Heart left ventricle (tissue), 13 donors: Measurements from ENCODE around the gene ING1.

Experiments
- CTCF ChIP-seq, 12 donors: fragments of 200-600 bp; sonication (generic) in 4 of 12; IDR thresholded peaks; one replicate each; pipeline versions ENCODE4 v1.5.0 to v1.8.0; 2018 to 2022; ENCODE audit warnings: antibody characterized with exemption in 12 of 12, mild to moderate bottlenecking in 5 of 12
- POLR2A ChIP-seq, 2 donors: fragments of 450-650 bp; IDR thresholded peaks; one replicate each; pipeline ENCODE4 v1.6.1; 2017; ENCODE audit warnings: antibody characterized with exemption in 2 of 2, mild to moderate bottlenecking in 2 of 2, moderate library complexity in 2 of 2
- donor health status: ischemic (EF 13 %, LVEDD 7.1; RV severe dilation, severe dysfunction).
- donor health status: DM: no; HTN: yes; CAD: no.
- donor health status: DM: no; HTN: no; CAD: no.
- donor health status: ischemic (EF 25% LVEDD 6.9; RV normal size, moderate dysfunction).
- donor health status: ischemic (EF 25% LVEDD 5.7; RV mildly dilated, moderate dysfunction).
- donor health status: ischemic (EF 35%, LVEDD 5.7; RV mildly dilated, moderate dysfunction).
- donor health status: nonischemic (EF 11% LVEDD 7.7; RV severe dilation, severe dysfunction).
- donor health status: DM: yes; HTN: yes; CAD: no.
- donor health status: PGD.
- donor health status: ischemic (EF 29% LVEDD 5.4; RV normal size, mild dysfunction).
- donor health status: nonischemic (EF 23%, LVEDD 6.1; RV moderate dilation, normal function).

DNA sequence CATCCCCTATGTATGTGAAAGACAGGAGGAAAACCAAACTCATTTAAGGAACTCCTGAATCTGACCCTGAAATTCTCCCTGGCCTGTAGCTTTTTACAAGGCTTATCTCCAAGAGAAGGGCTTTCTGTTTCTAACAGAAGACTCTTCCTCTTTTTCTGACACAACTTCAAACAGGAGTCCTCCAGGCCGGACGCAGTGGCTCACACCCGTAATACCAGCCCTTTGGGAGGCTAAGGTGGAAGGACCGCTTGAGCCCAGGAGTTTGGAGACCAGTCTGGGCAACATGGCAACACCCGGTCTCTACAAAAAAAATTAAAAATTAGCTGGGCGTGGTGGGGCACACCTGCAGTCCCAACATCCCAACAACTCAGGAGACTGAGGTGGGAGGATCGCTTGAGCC lies 49.5 kb upstream of the ING1 start:
- no peak for TF ChIP-seq CTCF (IDR thresholded peaks at IDR 0.05)
- no peak for TF ChIP-seq POLR2A (IDR thresholded peaks at IDR 0.05)
